ENCODE results near the gene CCL4L2. TPM values are rescaled to one million over a fixed set of nuclear protein-coding genes. Genes with fewer than 3 reads are reported as not detected.
"Not testable (repeated sequence)": the region's sequence is repeated elsewhere in the genome, so short reads cannot be mapped to it uniquely, and the experiment has no call there.

Gene CCL4L2
- total RNA-seq, 1 experiment from 2014 or later, result not detected

DNA sequence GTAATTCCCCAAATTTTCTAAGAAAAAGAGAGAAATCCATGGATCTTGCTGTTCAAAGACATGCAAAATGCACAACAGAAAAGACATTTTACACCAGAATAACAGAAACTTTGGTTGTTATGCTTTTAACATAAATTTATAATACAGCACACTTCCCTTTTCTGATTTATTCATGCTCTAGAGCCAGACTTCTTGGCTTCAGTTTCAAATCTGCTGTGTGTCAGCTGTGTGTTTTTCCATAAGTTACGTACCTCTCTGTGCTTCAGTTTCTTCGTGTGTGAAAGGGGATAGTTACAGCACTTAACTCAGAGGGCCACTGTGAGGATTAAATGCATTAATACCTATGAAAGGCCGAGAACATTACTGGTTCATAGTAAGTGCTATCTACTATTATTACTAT lies 7.5 kb upstream of the CCL4L2 start:
- no peak for DNase-seq (ENCODE audit: unreplicated experiment)
- no peaks in the 10 kb centered on the region for H3K4me1 Mint-ChIP-seq (ENCODE audit: insufficient read depth, unreplicated experiment)
- H3K4me3 Mint-ChIP-seq (ENCODE audit: unreplicated experiment), result no peak overlapping the region
- peaks cover 55% of the 10 kb centered on the region for H3K27me3 Mint-ChIP-seq (ENCODE audit: insufficient read depth, unreplicated experiment)
- no peaks in the 10 kb centered on the region for H3K36me3 Mint-ChIP-seq (ENCODE audit: insufficient read depth, unreplicated experiment)
- H3K9me3 Mint-ChIP-seq (ENCODE audit: unreplicated experiment), result no peaks in the 10 kb centered on the region
- TF ChIP-seq, protein P1, sequence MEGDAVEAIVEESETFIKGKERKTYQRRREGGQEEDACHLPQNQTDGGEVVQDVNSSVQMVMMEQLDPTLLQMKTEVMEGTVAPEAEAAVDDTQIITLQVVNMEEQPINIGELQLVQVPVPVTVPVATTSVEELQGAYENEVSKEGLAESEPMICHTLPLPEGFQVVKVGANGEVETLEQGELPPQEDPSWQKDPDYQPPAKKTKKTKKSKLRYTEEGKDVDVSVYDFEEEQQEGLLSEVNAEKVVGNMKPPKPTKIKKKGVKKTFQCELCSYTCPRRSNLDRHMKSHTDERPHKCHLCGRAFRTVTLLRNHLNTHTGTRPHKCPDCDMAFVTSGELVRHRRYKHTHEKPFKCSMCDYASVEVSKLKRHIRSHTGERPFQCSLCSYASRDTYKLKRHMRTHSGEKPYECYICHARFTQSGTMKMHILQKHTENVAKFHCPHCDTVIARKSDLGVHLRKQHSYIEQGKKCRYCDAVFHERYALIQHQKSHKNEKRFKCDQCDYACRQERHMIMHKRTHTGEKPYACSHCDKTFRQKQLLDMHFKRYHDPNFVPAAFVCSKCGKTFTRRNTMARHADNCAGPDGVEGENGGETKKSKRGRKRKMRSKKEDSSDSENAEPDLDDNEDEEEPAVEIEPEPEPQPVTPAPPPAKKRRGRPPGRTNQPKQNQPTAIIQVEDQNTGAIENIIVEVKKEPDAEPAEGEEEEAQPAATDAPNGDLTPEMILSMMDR (IDR thresholded peaks at IDR 0.05; ENCODE audit: unreplicated experiment), result no peak
- ChIA-PET CTCF (no interaction called here), POLR2A (no interaction called here)
- intact Hi-C loops (cut with micrococcal nuclease), result no loop called here
- BruUV-seq (replicated peaks), result no TSS peak
- H3K27ac Mint-ChIP-seq (ENCODE audit: low read depth, unreplicated experiment), result no peak overlapping the region

DNA sequence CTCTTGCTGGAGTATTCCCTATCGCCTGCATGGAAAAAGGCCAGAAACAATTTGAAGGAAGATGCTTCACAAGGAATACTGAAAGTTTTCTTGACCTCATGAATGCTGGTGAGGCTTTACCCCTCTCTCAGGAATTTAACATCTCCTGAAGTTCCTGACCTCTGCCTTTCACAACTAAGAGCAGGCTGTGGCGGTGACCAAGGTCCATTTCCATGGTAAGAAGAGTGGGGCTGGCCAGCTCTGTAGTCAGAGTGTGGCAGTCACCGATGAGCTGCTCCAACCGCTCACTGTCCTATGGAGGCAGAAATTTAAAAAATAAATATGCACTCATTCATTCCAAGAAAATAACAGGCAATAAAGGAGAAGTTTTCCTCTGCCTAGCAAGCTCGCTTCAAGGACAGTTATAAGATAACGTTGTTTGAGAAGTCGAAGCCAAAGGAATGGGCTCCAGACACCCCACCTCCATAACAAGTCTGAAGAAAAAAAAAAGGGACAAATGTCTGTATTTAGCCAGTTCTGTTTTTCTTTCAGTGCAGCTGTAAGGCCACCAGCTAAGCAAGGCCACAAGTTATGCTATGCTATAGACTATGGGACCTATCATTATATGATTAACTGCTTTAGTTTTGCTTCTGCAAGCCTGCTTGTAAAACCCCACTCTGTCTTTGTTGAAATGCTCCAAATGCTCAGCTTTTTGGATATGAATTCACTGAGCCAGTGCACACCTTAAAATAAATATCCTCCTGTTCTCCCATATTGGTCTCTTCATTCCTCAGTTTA lies 6.0 kb upstream of the CCL4L2 start:
- Mint-ChIP-seq H3K36me3 (ENCODE audit: insufficient read depth, unreplicated experiment) (no peaks in the 10 kb centered on the region), H3K9me3 (ENCODE audit: unreplicated experiment) (no peaks in the 10 kb centered on the region), H3K4me3 (ENCODE audit: unreplicated experiment) (no peak overlapping the region), H3K27me3 (ENCODE audit: insufficient read depth, unreplicated experiment) (peaks cover 51% of the 10 kb centered on the region), H3K27ac (ENCODE audit: low read depth, unreplicated experiment) (no peak overlapping the region), H3K4me1 (ENCODE audit: insufficient read depth, unreplicated experiment) (no peaks in the 10 kb centered on the region)
- POLR2A ChIA-PET, result no interaction called here
- intact Hi-C loops (cut with micrococcal nuclease), result no loop called here
- CTCF ChIA-PET, result no interaction called here
- no TSS peak for BruUV-seq (replicated peaks)
- TF ChIP-seq, protein P1 (IDR thresholded peaks at IDR 0.05; ENCODE audit: unreplicated experiment), result no peak
- DNase-seq (ENCODE audit: unreplicated experiment), result no peak

- Mint-ChIP-seq H3K27me3 (ENCODE audit: insufficient read depth, unreplicated experiment) (peaks cover 52% of the 10 kb centered on the region), H3K4me3 (ENCODE audit: unreplicated experiment) (no peak overlapping the region), H3K36me3 (ENCODE audit: insufficient read depth, unreplicated experiment) (no peaks in the 10 kb centered on the region), H3K27ac (ENCODE audit: low read depth, unreplicated experiment) (no peak overlapping the region), H3K4me1 (ENCODE audit: insufficient read depth, unreplicated experiment) (no peaks in the 10 kb centered on the region), H3K9me3 (ENCODE audit: unreplicated experiment) (no peaks in the 10 kb centered on the region)
- ChIA-PET CTCF (no interaction called here), POLR2A (no interaction called here)
- intact Hi-C loops (cut with micrococcal nuclease), result no loop called here
- no TSS peak for BruUV-seq (replicated peaks)
- DNase-seq (ENCODE audit: unreplicated experiment), result no peak
- TF ChIP-seq, protein P1 (IDR thresholded peaks at IDR 0.05; ENCODE audit: unreplicated experiment), result no peak
These were observed 5.0 kb upstream of the CCL4L2 start for GRCh38 chr17:36205637-36206485.

- H3K27ac Mint-ChIP-seq (ENCODE audit: low read depth, unreplicated experiment); H3K9me3 Mint-ChIP-seq (ENCODE audit: unreplicated experiment); H3K4me1 Mint-ChIP-seq (ENCODE audit: insufficient read depth, unreplicated experiment); intact Hi-C loops (cut with micrococcal nuclease); H3K4me3 Mint-ChIP-seq (ENCODE audit: unreplicated experiment); POLR2A ChIA-PET; BruUV-seq (replicated peaks); H3K36me3 Mint-ChIP-seq (ENCODE audit: insufficient read depth, unreplicated experiment); DNase-seq (ENCODE audit: unreplicated experiment); CTCF ChIA-PET: not testable (repeated sequence)
- peaks cover 46% of the 10 kb centered on the region for H3K27me3 Mint-ChIP-seq (ENCODE audit: insufficient read depth, unreplicated experiment)
These were observed 4.4 kb upstream of the CCL4L2 start for GRCh38 chr17:36206486-36206821.

- BruUV-seq (replicated peaks); H3K4me3 Mint-ChIP-seq (ENCODE audit: unreplicated experiment); H3K36me3 Mint-ChIP-seq (ENCODE audit: insufficient read depth, unreplicated experiment); H3K9me3 Mint-ChIP-seq (ENCODE audit: unreplicated experiment); H3K27ac Mint-ChIP-seq (ENCODE audit: low read depth, unreplicated experiment); intact Hi-C loops (cut with micrococcal nuclease); H3K4me1 Mint-ChIP-seq (ENCODE audit: insufficient read depth, unreplicated experiment); DNase-seq (ENCODE audit: unreplicated experiment); POLR2A ChIA-PET; CTCF ChIA-PET: not testable (repeated sequence)
- H3K27me3 Mint-ChIP-seq (ENCODE audit: insufficient read depth, unreplicated experiment), result peaks cover 46% of the 10 kb centered on the region
These were observed 3.5 kb upstream of the CCL4L2 start for GRCh38 chr17:36207383-36207782.
